K562 (cell line): ENCODE results near the gene DENND2A. TPM values are rescaled to one million over a fixed set of nuclear protein-coding genes. Genes with fewer than 3 reads are reported as not detected.

Source experiments
- ATAC-seq: fragments of 200-7000 bp; cut with Tn5 transposase; 3 replicates; pipeline ENCODE4 v1.9.1; 2020; ENCODE audit warnings: moderate library complexity
- BruUV-seq: library from RNA; stranded (reverse); fragments of 400-500 nt; replicated peaks from 2 replicates; lab custom pipeline; 2021; lab: Mats Ljungman, UMichigan
- CTCF ChIA-PET: fragments of 300-600 bp; formaldehyde crosslinking; extraction: SDS; loops from one replicate; lab custom pipeline; 2021; ENCODE audit warnings: low intra/inter-chr PET ratio; lab: Yijun Ruan, JAX
- POLR2A ChIA-PET: fragments of 300-600, 350-650 bp; sonication (Branson Sonifier 250); formaldehyde crosslinking; extraction: SDS; loops from one replicate; lab custom pipeline; 2021; ENCODE audit warnings: antibody characterized with exemption, inconsistent platforms; lab: Yijun Ruan, JAX
- DNase-seq, 4 experiments: peaks; one replicate each; pipeline versions ENCODE4 v3.0.0 to v3.0.0-alpha.2; 2011 to 2018; ENCODE audit warnings: low spot score in 3 of 4, mixed read lengths in 3 of 4; ENCODE audit errors: extremely low read depth in 1 of 4
- FAIRE-seq: peaks from 2 replicates; lab custom pipeline; 2011; peaks lifted over from hg19 to GRCh38; lab: Jason Lieb, UNC
- H2AFZ ChIP-seq: 2 replicates; pipeline ENCODE4 v1.6.0; 2011; ENCODE audit warnings: low read depth, low read length, control low read depth, inconsistent platforms
- H3K27ac ChIP-seq: fragments of 200-600 bp; 3 replicates; pipeline ENCODE4 v1.8.0; 2011; ENCODE audit warnings: low read depth, mild to moderate bottlenecking, control low read depth, inconsistent platforms, low read length, moderate library complexity, mixed read lengths; ENCODE audit errors: extremely low read depth
- H3K27me3 ChIP-seq, 2 experiments: fragments of 300-600 bp in 1 of 2; 2 replicates in 1 of 2; 3 replicates in 1 of 2; pipeline versions ENCODE4 v1.6.0 to v1.8.0; 2011; ENCODE audit warnings: inconsistent platforms in 2 of 2, low read length in 2 of 2, mild to moderate bottlenecking in 1 of 2, mixed read lengths in 1 of 2, moderate library complexity in 1 of 2; ENCODE audit not compliant: control insufficient read depth in 2 of 2, insufficient read depth in 2 of 2
- H3K36me3 ChIP-seq: fragments of 300-600 bp; 3 replicates; pipeline ENCODE4 v1.8.0; 2011; ENCODE audit warnings: mild to moderate bottlenecking, low read length, inconsistent platforms; ENCODE audit not compliant: control insufficient read depth, insufficient read depth
- H3K4me1 ChIP-seq, 2 experiments: fragments of 200-600 bp in 1 of 2; replicated peaks in 1 of 2; 2 replicates in 1 of 2; 3 replicates in 1 of 2; pipeline versions ENCODE4 v1.5.1 to v1.8.0; 2011; ENCODE audit warnings: inconsistent platforms in 2 of 2, low read length in 2 of 2, mild to moderate bottlenecking in 1 of 2, mixed read lengths in 1 of 2, moderate library complexity in 1 of 2; ENCODE audit not compliant: control insufficient read depth in 2 of 2, insufficient read depth in 2 of 2
- H3K4me2 ChIP-seq: 2 replicates; pipeline ENCODE4 v1.6.1; 2011; ENCODE audit warnings: low read length, control low read depth, inconsistent platforms, mixed read lengths; ENCODE audit not compliant: insufficient read depth
- H3K4me3 ChIP-seq: fragments of 200-600 bp; sonication (generic), shearing (Covaris generic); 2 replicates; pipeline ENCODE4 v1.5.1; 2016; ENCODE audit warnings: control low read depth, inconsistent platforms
- H3K79me2 ChIP-seq: fragments of 200-600 bp; 3 replicates; pipeline ENCODE4 v1.8.0; 2011; ENCODE audit warnings: low read length, inconsistent platforms; ENCODE audit not compliant: control insufficient read depth, insufficient read depth
- H3K9ac ChIP-seq, 2 experiments: 2 replicates each; pipeline versions ENCODE4 v1.6.0 to v1.6.1; 2011; ENCODE audit warnings: low read depth in 2 of 2, low read length in 2 of 2, control low read depth in 1 of 2, inconsistent platforms in 1 of 2, mild to moderate bottlenecking in 1 of 2, mixed read lengths in 1 of 2; ENCODE audit not compliant: insufficient read depth in 1 of 2
- H3K9me1 ChIP-seq: one replicate; pipeline ENCODE4 v1.6.0; 2011; ENCODE audit warnings: inconsistent platforms, mild to moderate bottlenecking, low read length, moderate library complexity; ENCODE audit not compliant: control insufficient read depth, insufficient read depth
- H3K9me3 ChIP-seq: replicated peaks from 2 replicates; pipeline ENCODE4 v1.5.1; 2011; ENCODE audit warnings: low read depth, low read length, inconsistent platforms; ENCODE audit not compliant: control insufficient read depth, insufficient read depth
- H4K20me1 ChIP-seq: replicated peaks from 2 replicates; pipeline ENCODE4 v1.6.1; 2011; ENCODE audit warnings: low read length, inconsistent platforms, mixed read lengths; ENCODE audit not compliant: control insufficient read depth, insufficient read depth
- FOXJ3 ChIP-seq: sonication (generic); formaldehyde crosslinking; IDR thresholded peaks from 2 replicates; pipeline ENCODE4 v1.4.0; 2020; ENCODE audit warnings: mild to moderate bottlenecking, missing genetic modification reagents
- GTF3C2 ChIP-seq: IDR thresholded peaks from 3 replicates; pipeline ENCODE4 v1.6.1; 2011; ENCODE audit warnings: borderline replicate concordance, mild to moderate bottlenecking, moderate library complexity; ENCODE audit not compliant: insufficient read length; ENCODE audit errors: extremely low read depth
- HDAC1 ChIP-seq, 2 experiments: fragments of 450-650 bp; IDR thresholded peaks; 2 replicates each; pipeline ENCODE4 v1.6.1; 2016 to 2017; ENCODE audit warnings: inconsistent platforms in 1 of 2, mild to moderate bottlenecking in 1 of 2, moderate library complexity in 1 of 2
- HMG20B ChIP-seq: fragments of 250-450 bp; sonication (Bioruptor Pico); IDR thresholded peaks from 2 replicates; pipeline ENCODE4 v1.5.0; 2021; ENCODE audit warnings: mild to moderate bottlenecking
- MCM7 ChIP-seq, 2 experiments: fragments of 450-650 bp; IDR thresholded peaks; 2 replicates each; pipeline ENCODE4 v1.6.1; 2016 to 2018
- MLLT1 ChIP-seq, 2 experiments: fragments of 450-650 bp; IDR thresholded peaks; 2 replicates each; pipeline ENCODE4 v1.6.1; 2016
- POLR3A ChIP-seq: IDR thresholded peaks from 2 replicates; pipeline ENCODE4 v1.6.1; 2011; ENCODE audit warnings: borderline replicate concordance, mild to moderate bottlenecking, moderate library complexity; ENCODE audit not compliant: insufficient read length, insufficient read depth; ENCODE audit errors: extremely low read depth
- RB1 ChIP-seq: fragments of 450-650 bp; IDR thresholded peaks from 2 replicates; pipeline ENCODE4 v1.6.1; 2017; ENCODE audit warnings: low read depth, mild to moderate bottlenecking
- SRSF7 ChIP-seq: fragments of 200-400 bp; formaldehyde crosslinking; optimal IDR thresholded peaks from 2 replicates; pipeline ENCODE3; 2017; ENCODE audit warnings: mild to moderate bottlenecking, low read depth, low read length
- USF1 ChIP-seq: sonication (generic); formaldehyde crosslinking; IDR thresholded peaks from 2 replicates; pipeline ENCODE4 v1.9.0; 2022; ENCODE audit warnings: mild to moderate bottlenecking, missing genetic modification reagents
- ZBTB26 ChIP-seq: fragments of 450-650 bp; formaldehyde crosslinking; IDR thresholded peaks from 2 replicates; pipeline ENCODE4 v1.4.0; 2022; ENCODE audit warnings: missing genetic modification characterization
- ZNF764 ChIP-seq: fragments of 250-450 bp; sonication (Bioruptor Pico); IDR thresholded peaks from 2 replicates; pipeline ENCODE4 v1.4.0; 2020; ENCODE audit warnings: low read depth, mild to moderate bottlenecking, moderate library complexity
- WGBS: fragments of 100-300 bp; shearing (Covaris generic); methylation state at CpG from one replicate; pipeline ENCODE4 v1.1.6; 2016; ENCODE audit warnings: low coverage, mixed read lengths; ENCODE audit not compliant: insufficient coverage; ENCODE audit errors: missing lambda C conversion rate; 5-methylcytosine and 5-hydroxymethylcytosine counted together
- in situ Hi-C: fragments of 300-500 bp; cut with MboI; formaldehyde crosslinking; loops from 4 replicates; pipeline ENCODE4 v1.15.0; 2018; ENCODE audit warnings: inconsistent platforms, mixed read lengths
- intact Hi-C: fragments of 100-400 bp; cut with micrococcal nuclease; formaldehyde crosslinking; loops from 2 replicates; pipeline ENCODE4 v1.14.2; 2022
- polyA plus RNA-seq, 8 experiments: library from polyadenylated mRNA; depleted of rRNA in 4 of 8; stranded (reverse) in 5 of 8; unstranded in 3 of 8; fragments of >200 nt; fragmentation: Nextera tagmentation in 2 of 8; fragmentation: Illumina TruSeq in 1 of 8; extraction: Ambion mirVana in 2 of 8; extraction: Trizol in 1 of 8; gene quantifications; 2 replicates each; pipeline versions ENCODE4 v1.2.1 to v1.2.3, GENCODE V29; 2011 to 2014; ENCODE audit warnings: inconsistent platforms in 1 of 8, missing spikeins in 1 of 8
- total RNA-seq, 7 experiments: library from RNA; depleted of rRNA in 6 of 7; stranded (reverse); fragments of >200 nt in 6 of 7; fragmentation: Illumina TruSeq in 2 of 7; extraction: Trizol in 2 of 7; gene quantifications; 2 replicates each; pipeline versions ENCODE4 v1.2.1 to v1.2.3, GENCODE V29; 2011 to 2021; ENCODE audit warnings: low replicate concordance in 1 of 7

DENND2A gene
- total and polyA plus RNA-seq, 9 of the 15 experiments (the other 6 are each of a cell fraction or from before 2014, with no cell fraction given) = not detected

GRCh38 chr7:140654661-140655060 is 14.0 kb upstream of the DENND2A start:
- FAIRE-seq (no peak), DNase-seq (no peak), ATAC-seq (no peak)
- POLR2A ChIA-PET = no interaction called here
- no peak overlapping the region for H2AFZ ChIP-seq
- H3K27me3 ChIP-seq = peaks cover 56 to 87% of the 10 kb centered on the region in 2 experiments; a peak in 4 of 5 replicates
- no peak overlapping the region for H3K9ac ChIP-seq
- CTCF ChIA-PET = interaction anchor here (3.3 kb wide), 1 partner anchor 178 kb away, joined by 31 read pairs; no protein-coding TSS in a partner anchor
- in situ Hi-C loops = no loop called here
- intact Hi-C loops = loop anchor here (5.0 to 10.0 kb wide), 3 partner anchors 332 to 647 kb away; partner anchors contain the start of gene KDM7A
- no peaks in the 10 kb centered on the region for H3K36me3 ChIP-seq
- no peaks in the 10 kb centered on the region; a peak in 2 of 5 replicates for H3K4me1 ChIP-seq
- no peak overlapping the region for H3K27ac ChIP-seq
- H3K79me2 ChIP-seq = no peaks in the 10 kb centered on the region
- no peaks in the 10 kb centered on the region; the same call in none of the 2 replicates for H4K20me1 ChIP-seq
- no peaks in the 10 kb centered on the region for H3K9me3 ChIP-seq
- BruUV-seq = no TSS peak
- 4% methylated on average over 4 of the region's 4 CpGs for WGBS
- H3K9me1 ChIP-seq = no peaks in the 10 kb centered on the region
- TF ChIP-seq ZNF764 (CRISPR knock-in tag) (no peak), MLLT1 (IDR thresholded peaks at IDR 0.05) (0 out of 4 replicates have a peak, but pooled peaks of 1 of the 2 experiments have one; percentile 5), HMG20B (CRISPR knock-in tag) (no peak), POLR3A (no peak), FOXJ3 (CRISPR knock-in tag) (no peak), MCM7 (IDR thresholded peaks at IDR 0.05) (0 out of 4 replicates have a peak, but pooled peaks of 1 of the 2 experiments have one; percentile 12), USF1 (0 out of 2 replicates have a peak, but pooled peaks have one; percentile 30), ZBTB26 (CRISPR knock-in tag) (peak; percentile 19; the same call in 1 of the 2 replicates), SRSF7 (no peak), GTF3C2 (no peak), HDAC1 (IDR thresholded peaks at IDR 0.05) (0 out of 4 replicates have a peak, but pooled peaks of 1 of the 2 experiments have one; percentile 46), RB1 (no peak)
- no peak overlapping the region for H3K4me3 ChIP-seq
- H3K4me2 ChIP-seq = no peak overlapping the region
